GM12875 (cell line): Measurements from ENCODE around the gene CRHR2.

Experiments
- H3K4me3 ChIP-seq: one replicate; pipeline ENCODE4 v1.5.1; 2011; ENCODE audit warnings: low read depth, low read length, control low read depth
- CTCF ChIP-seq: IDR thresholded peaks from 2 replicates; pipeline ENCODE4 v1.5.1; 2011; ENCODE audit warnings: low read depth, mild to moderate bottlenecking, control low read depth, inconsistent platforms, low read length, moderate library complexity, borderline replicate concordance; ENCODE audit not compliant: insufficient read depth

The CRHR2 gene

GRCh38 chr7:30700941-30701340, 18.7 kb upstream of the CRHR2 start:
- TF ChIP-seq CTCF = no peak
- H3K4me3 ChIP-seq = no peak overlapping the region

- H3K4me3 ChIP-seq = no peak overlapping the region
- no peak for TF ChIP-seq CTCF
Observed at GRCh38 chr7:30699706-30700495, 17.6 kb upstream of the CRHR2 start.

DNA sequence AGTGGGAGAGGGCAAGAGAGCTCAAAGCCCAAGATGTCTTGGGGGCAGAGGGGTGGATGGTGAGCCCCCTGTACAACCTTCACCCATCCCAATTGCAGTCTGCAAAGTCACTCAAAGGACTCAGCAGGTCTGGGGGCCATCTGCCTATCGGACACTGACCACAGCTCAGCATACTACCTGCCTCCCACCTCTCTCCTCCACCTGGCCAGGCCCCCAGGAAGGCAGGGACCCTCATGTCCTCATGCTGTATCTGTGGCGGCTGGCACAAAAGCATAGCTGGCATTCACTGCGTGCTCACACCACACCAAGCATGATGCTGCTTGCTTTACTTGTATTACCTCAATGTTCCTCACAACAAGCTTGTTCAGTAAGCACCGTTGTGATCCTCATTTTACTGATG, 16.2 kb upstream of the CRHR2 start:
- no peak for TF ChIP-seq CTCF
- H3K4me3 ChIP-seq = no peak overlapping the region

GRCh38 chr7:30697719-30698460, 15.6 kb upstream of the CRHR2 start:
- no peak overlapping the region for H3K4me3 ChIP-seq
- no peak for TF ChIP-seq CTCF

DNA sequence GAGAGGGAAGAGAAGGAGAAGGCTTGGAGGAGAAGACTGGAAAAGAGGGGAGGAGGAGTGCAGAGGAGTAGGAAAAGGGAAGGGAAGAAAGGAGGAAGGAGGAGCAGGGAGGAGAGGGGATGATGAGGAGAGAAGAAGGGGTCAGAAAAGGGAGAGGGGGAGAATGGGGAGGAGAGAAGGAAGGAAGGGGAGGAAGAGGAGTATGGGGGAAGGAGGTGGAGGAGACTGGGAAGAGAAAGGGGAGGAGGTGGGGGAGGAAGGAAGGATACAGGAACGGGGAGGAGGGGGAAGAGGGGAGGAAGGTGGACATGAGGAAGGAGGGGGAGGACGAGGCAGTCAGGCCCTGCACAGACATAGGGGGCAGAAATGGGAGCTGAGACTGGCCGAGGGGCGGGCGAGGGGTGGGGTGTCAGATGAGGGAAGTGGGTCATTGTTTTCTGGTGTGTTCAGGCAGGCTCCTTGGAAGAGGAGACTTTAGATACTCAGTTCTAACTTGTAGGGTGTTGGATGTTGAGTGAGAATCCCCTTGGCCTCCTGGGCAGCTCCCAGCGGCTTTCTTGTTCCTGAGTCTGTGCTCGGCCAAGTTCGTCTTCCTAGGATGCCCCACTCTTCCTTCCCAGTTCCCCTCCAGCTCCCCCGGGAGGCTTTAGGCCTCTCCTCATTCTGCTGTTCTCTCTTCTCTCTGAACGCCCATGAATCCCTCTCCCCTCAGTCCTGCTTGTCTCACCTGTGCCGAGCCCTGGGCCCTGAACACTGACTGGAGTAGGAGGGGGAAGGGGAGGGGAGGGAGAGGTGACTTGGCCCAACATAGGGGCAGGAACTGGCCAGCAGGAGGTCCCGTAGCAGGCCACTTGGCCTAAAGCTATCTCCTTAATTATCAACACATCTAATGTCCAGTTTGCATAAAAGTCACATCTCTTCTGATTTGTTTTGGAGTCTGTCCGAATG, 12.8 kb upstream of the CRHR2 start:
- TF ChIP-seq CTCF = no peak
- no peak overlapping the region for H3K4me3 ChIP-seq

- no peak for TF ChIP-seq CTCF
- no peak overlapping the region for H3K4me3 ChIP-seq
Observed at GRCh38 chr7:30694218-30694745, 12.0 kb upstream of the CRHR2 start.
